ENCODE measurements around the gene ARHGAP19. TPM values are rescaled to one million over a fixed set of nuclear protein-coding genes. Genes with fewer than 3 reads are reported as not detected.

ARHGAP19 gene
- total and polyA plus RNA-seq, 2 experiments from 2014 or later: 2.7 to 8.7 TPM

DNA sequence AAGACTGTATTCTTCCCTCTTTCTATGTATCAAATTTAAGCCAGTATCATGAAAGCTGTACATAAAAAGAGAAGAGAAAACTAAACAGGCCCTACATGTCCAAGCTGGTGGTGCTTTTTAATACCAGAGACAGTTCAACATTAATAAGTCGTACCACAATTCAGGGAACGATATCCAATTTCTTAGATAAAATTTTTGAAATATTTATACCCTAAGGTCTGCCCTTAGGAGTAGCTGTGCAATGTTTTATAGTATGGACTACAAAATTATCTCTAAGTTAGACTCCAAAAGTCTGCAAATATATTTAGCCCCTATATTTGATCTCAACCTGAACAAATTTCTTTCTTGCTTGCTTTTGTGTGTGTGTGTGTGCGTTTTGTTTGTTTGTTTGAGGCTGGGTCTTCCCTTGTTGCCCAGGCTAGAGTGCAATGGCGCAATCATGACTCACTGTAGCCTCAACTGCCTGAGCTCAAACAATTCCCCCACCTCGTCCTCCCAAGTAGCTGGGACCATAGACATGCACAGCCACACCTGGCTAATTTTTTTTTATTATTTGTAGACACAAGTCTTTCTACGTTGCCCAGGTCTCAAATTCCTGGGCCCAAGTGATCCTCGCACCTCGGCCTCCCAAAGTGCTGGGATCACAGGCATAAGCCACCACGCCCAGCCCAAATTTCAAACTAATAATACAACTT, 13.2 kb downstream of the ARHGAP19 start:
- H3K9me2 ChIP-seq (replicated peaks; ENCODE audit: insufficient read depth): no peaks in the 10 kb centered on the region
- H3K79me2 ChIP-seq: peaks cover 23% of the 10 kb centered on the region
- peak; percentile 44 for DNase-seq (ENCODE audit: low spot score)
- H3K4me2 ChIP-seq: peak overlapping the region; percentile 17
- no peaks in the 10 kb centered on the region for H3K27me3 ChIP-seq
- H4K20me1 ChIP-seq (ENCODE audit: insufficient read depth, poor library complexity, severe bottlenecking): no peaks in the 10 kb centered on the region
- TF ChIP-seq EZH2phosphoT487 (IDR thresholded peaks at IDR 0.05; ENCODE audit: low read depth, severe bottlenecking, unreplicated experiment) (no peak), EZH2 (IDR thresholded peaks at IDR 0.05; ENCODE audit: borderline replicate concordance) (no peak), CTCF (IDR thresholded peaks at IDR 0.05; ENCODE audit: poor library complexity) (no peak)
- H3K36me3 ChIP-seq (replicated peaks; ENCODE audit: insufficient read depth, low read depth): no peaks in the 10 kb centered on the region
- H3K9me3 ChIP-seq (ENCODE audit: low read depth): no peaks in the 10 kb centered on the region
- no peak overlapping the region for H2AFZ ChIP-seq
- H3K4me1 ChIP-seq (ENCODE audit: insufficient read depth): peaks cover 12% of the 10 kb centered on the region
- no peak overlapping the region for H3K4me3 ChIP-seq
- 70% methylated on average over 9 of the region's 9 CpGs for WGBS (ENCODE audit: low lambda C conversion rate, missing lambda C conversion rate)
- peak overlapping the region; percentile 57 for H3K27ac ChIP-seq

DNA sequence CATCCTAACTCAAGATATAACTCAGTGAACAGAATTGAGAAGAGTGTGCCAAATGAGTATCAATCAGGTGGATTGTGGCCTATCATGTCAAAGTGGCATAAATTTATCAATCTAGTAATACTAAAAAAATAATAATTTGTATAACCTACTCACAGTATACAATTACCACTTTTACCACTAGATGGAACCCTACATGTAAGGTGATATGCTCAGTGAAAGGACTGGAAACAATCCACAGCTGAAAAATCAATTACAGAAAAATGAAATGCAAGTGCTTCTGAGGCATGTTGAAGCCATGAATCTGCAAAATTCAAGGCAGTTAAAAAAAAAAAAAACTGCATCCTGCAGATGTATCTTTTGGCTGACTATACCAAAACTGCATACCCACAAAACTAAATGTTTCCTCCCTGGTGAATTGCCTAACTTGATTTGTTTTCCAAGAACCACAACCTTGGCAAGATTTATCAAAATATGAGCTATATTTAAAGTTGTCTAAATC, 13.9 kb downstream of the ARHGAP19 start:
- Histone ChIP-seq H3K4me1 (ENCODE audit: insufficient read depth) (peaks cover 12% of the 10 kb centered on the region), H3K9me2 (replicated peaks; ENCODE audit: insufficient read depth) (no peaks in the 10 kb centered on the region), H3K27me3 (no peaks in the 10 kb centered on the region), H3K36me3 (replicated peaks; ENCODE audit: insufficient read depth, low read depth) (no peaks in the 10 kb centered on the region), H3K9me3 (ENCODE audit: low read depth) (no peaks in the 10 kb centered on the region), H3K4me3 (no peak overlapping the region), H2AFZ (no peak overlapping the region), H3K27ac (peak overlapping the region; percentile 57), H3K79me2 (peaks cover 25% of the 10 kb centered on the region), H4K20me1 (ENCODE audit: insufficient read depth, poor library complexity, severe bottlenecking) (no peaks in the 10 kb centered on the region), H3K4me2 (peak overlapping the region; percentile 17)
- peak; percentile 72 for DNase-seq (ENCODE audit: low spot score)
- TF ChIP-seq EZH2phosphoT487 (IDR thresholded peaks at IDR 0.05; ENCODE audit: low read depth, severe bottlenecking, unreplicated experiment): no peak
- peak; percentile 68 for TF ChIP-seq CTCF (IDR thresholded peaks at IDR 0.05; ENCODE audit: poor library complexity)

- no peak for DNase-seq (ENCODE audit: low spot score)
- peaks cover 27% of the 10 kb centered on the region for H3K79me2 ChIP-seq
- WGBS (ENCODE audit: low lambda C conversion rate, missing lambda C conversion rate): 89% methylated on average over 1 of the region's 1 CpG
Observed at GRCh38 chr10:97277551-97277950, 14.9 kb downstream of the ARHGAP19 start.

More at GRCh38 chr10:97277551-97277950, 14.9 kb downstream of the ARHGAP19 start:
- Histone ChIP-seq H3K27ac (no peak overlapping the region), H3K4me2 (no peak overlapping the region), H3K36me3 (replicated peaks; ENCODE audit: insufficient read depth, low read depth) (no peaks in the 10 kb centered on the region), H3K4me3 (no peak overlapping the region), H4K20me1 (ENCODE audit: insufficient read depth, poor library complexity, severe bottlenecking) (no peaks in the 10 kb centered on the region), H3K9me2 (replicated peaks; ENCODE audit: insufficient read depth) (no peaks in the 10 kb centered on the region), H3K4me1 (ENCODE audit: insufficient read depth) (peaks cover 12% of the 10 kb centered on the region), H3K9me3 (ENCODE audit: low read depth) (no peaks in the 10 kb centered on the region), H3K27me3 (no peaks in the 10 kb centered on the region), H2AFZ (no peak overlapping the region)
- no peak for TF ChIP-seq CTCF (IDR thresholded peaks at IDR 0.05; ENCODE audit: poor library complexity)
- no peak for TF ChIP-seq EZH2 (IDR thresholded peaks at IDR 0.05; ENCODE audit: borderline replicate concordance)
- TF ChIP-seq EZH2phosphoT487 (IDR thresholded peaks at IDR 0.05; ENCODE audit: low read depth, severe bottlenecking, unreplicated experiment): no peak
